RCC 7860 (cell line): ENCODE measurements around the gene GPR84.
"Not testable (repeated sequence)": the region's sequence is repeated elsewhere in the genome, so short reads cannot be mapped to it uniquely, and the experiment has no call there.

ENCODE experiments used
- DNase-seq: peaks from one replicate; pipeline ENCODE4 v3.0.0-alpha.2; 2015; ENCODE audit warnings: low spot score
- FAIRE-seq: peaks from 2 replicates; lab custom pipeline; 2012; peaks lifted over from hg19 to GRCh38; lab: Jason Lieb, UNC

The GPR84 gene

GRCh38 chr12:54330442-54330841 lies 33.8 kb downstream of the GPR84 start:
- FAIRE-seq (no peak), DNase-seq (no peak)

DNA sequence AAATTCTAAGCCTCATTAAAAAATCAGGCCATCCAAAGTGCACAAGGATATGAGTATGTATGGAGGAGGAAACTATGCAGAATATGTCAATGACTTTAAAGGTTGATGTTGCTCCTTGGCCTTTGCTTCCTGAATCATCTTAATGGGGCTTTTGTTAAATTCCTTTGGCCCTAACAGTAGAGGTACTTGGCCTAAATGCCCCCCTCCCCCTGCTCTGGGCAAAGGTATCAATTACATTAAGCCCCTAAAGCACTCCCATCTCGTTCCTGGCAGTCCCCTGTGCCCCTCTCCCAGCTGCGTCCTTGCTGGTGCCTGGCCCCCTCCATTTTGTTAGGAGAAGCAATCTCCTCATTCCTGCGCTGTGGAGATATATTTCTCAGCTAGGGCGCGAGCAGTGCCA lies 34.5 kb downstream of the GPR84 start:
- FAIRE-seq, result no peak
- DNase-seq, result no peak

GRCh38 chr12:54328595-54329337 lies 35.5 kb downstream of the GPR84 start:
- FAIRE-seq, result no peak
- no peak for DNase-seq

DNA sequence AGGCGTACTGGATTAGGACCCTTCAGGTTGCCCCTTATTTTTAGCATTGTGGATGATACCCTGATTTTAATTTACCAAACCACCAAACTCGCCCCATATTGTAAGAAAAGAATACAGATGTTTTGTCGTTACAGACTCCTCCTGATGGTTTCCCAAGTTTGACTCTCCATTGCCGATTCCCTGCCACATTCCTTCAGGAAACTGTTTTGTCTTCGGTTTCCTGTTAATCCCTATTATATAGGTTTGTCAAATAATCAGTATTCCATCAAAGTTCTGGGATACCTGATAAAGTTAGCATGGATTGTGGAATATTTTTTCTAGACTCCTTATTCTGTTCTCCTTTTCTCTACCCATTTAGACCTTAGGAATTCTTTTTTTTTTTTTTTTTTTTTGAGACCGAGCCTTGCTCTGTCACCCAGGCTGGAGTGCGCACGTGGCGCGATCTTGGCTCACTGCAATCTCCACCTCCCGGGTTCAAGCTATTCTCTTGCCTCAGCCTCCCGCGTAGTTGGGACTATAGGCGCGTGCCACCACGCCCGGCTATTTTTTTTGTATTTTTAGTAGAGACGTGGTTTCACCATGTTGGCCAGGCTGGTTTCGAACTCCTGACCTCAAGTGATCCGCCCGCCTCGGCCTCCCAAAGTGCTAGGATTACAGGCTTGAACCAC lies 38.7 kb downstream of the GPR84 start:
- not testable (repeated sequence) for FAIRE-seq, DNase-seq

DNA sequence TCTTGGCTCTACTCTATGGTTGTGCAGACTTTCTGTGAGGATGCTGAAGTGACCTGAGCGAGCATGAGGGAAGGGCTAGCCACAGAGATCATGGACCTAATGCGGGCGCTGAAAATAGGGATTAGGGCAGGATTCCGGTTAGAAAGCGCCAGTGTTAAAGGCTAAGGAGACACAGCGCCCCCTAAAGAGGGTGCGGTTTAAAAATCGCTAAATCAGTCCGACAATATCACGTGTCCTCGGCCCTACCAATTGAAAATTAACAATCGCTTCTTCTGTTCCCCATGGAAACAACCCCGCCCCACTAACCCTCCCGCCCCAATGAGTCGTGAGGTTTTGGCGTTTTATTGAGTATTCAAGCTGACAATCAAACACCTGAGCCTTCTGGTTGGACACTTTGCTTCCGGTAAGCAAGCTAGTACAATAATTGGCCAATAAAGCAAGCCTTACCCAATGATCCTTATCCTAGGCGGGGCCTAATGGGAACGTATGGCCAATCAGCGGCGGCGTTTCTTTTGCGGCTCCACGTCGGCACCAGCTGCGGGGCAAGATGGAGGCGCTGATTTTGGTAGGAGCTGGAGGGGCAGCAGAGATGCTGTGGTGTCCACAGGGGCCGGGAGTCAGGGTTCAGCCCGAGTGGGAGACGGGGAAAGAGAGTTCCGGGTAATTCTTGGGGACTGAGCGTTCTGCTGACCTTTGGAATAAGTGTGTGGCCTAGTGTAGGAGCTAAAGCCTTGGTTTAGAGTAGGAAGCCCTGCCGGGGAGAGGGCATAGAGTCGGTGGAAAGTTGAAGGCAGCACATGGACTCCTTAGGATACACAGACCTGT lies 39.5 kb downstream of the GPR84 start, which contains the start of gene COPZ1:
COPZ1 (plus strand) TSS at position 515 of the 825 bp plus-strand sequence; CDS start at position 548, 33 bp downstream.
- DNase-seq, result peak; percentile 99
- FAIRE-seq, result peak; percentile 89

GRCh38 chr12:54321363-54321762 lies 42.9 kb downstream of the GPR84 start:
- DNase-seq, result no peak
- no peak for FAIRE-seq
